Mesenchymal stem cell (in vitro differentiated cells and primary cell): ENCODE results near the gene IGSF21.

Source experiments
- DNase-seq: peaks from one replicate; pipeline ENCODE4 v3.0.0-alpha.2; 2013
- H2AFZ ChIP-seq: one replicate; pipeline ENCODE4 v1.6.1; 2013; ENCODE audit warnings: low read depth, mild to moderate bottlenecking, control low read depth, inconsistent platforms, low read length, moderate library complexity
- H2AK5ac ChIP-seq: 2 replicates; pipeline ENCODE4 v1.6.1; 2013; ENCODE audit warnings: low read length, moderate library complexity, mild to moderate bottlenecking, inconsistent platforms; ENCODE audit not compliant: severe bottlenecking
- H2BK120ac ChIP-seq: one replicate; pipeline ENCODE4 v1.6.1; 2013; ENCODE audit warnings: low read depth, mild to moderate bottlenecking, inconsistent platforms, low read length, moderate library complexity
- H2BK12ac ChIP-seq, 2 experiments: one replicate each; pipeline ENCODE4 v1.6.1; 2013; ENCODE audit warnings: inconsistent platforms in 2 of 2, low read length in 2 of 2, mild to moderate bottlenecking in 2 of 2, moderate library complexity in 2 of 2, control low read depth in 1 of 2
- H2BK15ac ChIP-seq: one replicate; pipeline ENCODE4 v1.6.1; 2013; ENCODE audit warnings: mild to moderate bottlenecking, low read depth, inconsistent platforms; ENCODE audit not compliant: poor library complexity, severe bottlenecking
- H2BK5ac ChIP-seq: 2 replicates; pipeline ENCODE4 v1.6.1; 2013; ENCODE audit warnings: low read depth, mild to moderate bottlenecking, low read length, control low read depth, inconsistent platforms; ENCODE audit not compliant: poor library complexity, severe bottlenecking
- H3K14ac ChIP-seq, 2 experiments: one replicate each; pipeline ENCODE4 v1.6.1; 2013; ENCODE audit warnings: inconsistent platforms in 2 of 2, low read length in 2 of 2, control low read depth in 1 of 2, mild to moderate bottlenecking in 1 of 2, moderate library complexity in 1 of 2
- H3K18ac ChIP-seq, 2 experiments: one replicate each; pipeline ENCODE4 v1.6.1; 2013; ENCODE audit warnings: inconsistent platforms in 2 of 2, low read length in 2 of 2, control low read depth in 1 of 2, low read depth in 1 of 2, mild to moderate bottlenecking in 1 of 2
- H3K23ac ChIP-seq, 2 experiments: one replicate each; pipeline ENCODE4 v1.6.1; 2013; ENCODE audit warnings: inconsistent platforms in 2 of 2, low read length in 2 of 2, mild to moderate bottlenecking in 2 of 2, moderate library complexity in 2 of 2, control low read depth in 1 of 2
- H3K27ac ChIP-seq: 2 replicates; pipeline ENCODE4 v1.5.1; 2013; ENCODE audit warnings: mild to moderate bottlenecking, moderate library complexity, low read length, control low read depth, inconsistent platforms; ENCODE audit not compliant: poor library complexity, severe bottlenecking
- H3K27me3 ChIP-seq, 2 experiments: 2 replicates each; pipeline versions ENCODE4 v1.6.1 to v1.7.0; 2013; ENCODE audit warnings: low read length in 2 of 2, mild to moderate bottlenecking in 2 of 2, moderate library complexity in 2 of 2, control low read depth in 1 of 2, inconsistent platforms in 1 of 2; ENCODE audit not compliant: control insufficient read depth in 1 of 2, insufficient read depth in 1 of 2
- H3K36me3 ChIP-seq, 2 experiments: 2 replicates each; pipeline versions ENCODE4 v1.6.1 to v1.7.0; 2013; ENCODE audit warnings: low read length in 2 of 2, control low read depth in 1 of 2, inconsistent platforms in 1 of 2, low read depth in 1 of 2, mild to moderate bottlenecking in 1 of 2; ENCODE audit not compliant: insufficient read depth in 2 of 2, control insufficient read depth in 1 of 2
- H3K4ac ChIP-seq, 2 experiments: one replicate each; pipeline ENCODE4 v1.6.1; 2013; ENCODE audit warnings: inconsistent platforms in 2 of 2, low read length in 2 of 2, mild to moderate bottlenecking in 2 of 2, moderate library complexity in 2 of 2, control low read depth in 1 of 2, low read depth in 1 of 2
- H3K4me1 ChIP-seq: 2 replicates; pipeline ENCODE4 v1.6.1; 2013; ENCODE audit warnings: low read depth, low read length, control low read depth; ENCODE audit not compliant: control insufficient read depth, insufficient read depth
- H3K4me2 ChIP-seq: 2 replicates; pipeline ENCODE4 v1.6.1; 2013; ENCODE audit warnings: low read length, mild to moderate bottlenecking, inconsistent platforms; ENCODE audit not compliant: poor library complexity, severe bottlenecking
- H3K4me3 ChIP-seq, 2 experiments: 2 replicates each; pipeline versions ENCODE4 v1.5.1 to v1.7.0; 2013; ENCODE audit warnings: low read length in 2 of 2, mild to moderate bottlenecking in 2 of 2, control low read depth in 1 of 2, low read depth in 1 of 2; ENCODE audit not compliant: insufficient read depth in 1 of 2
- H3K79me1 ChIP-seq: replicated peaks from 2 replicates; pipeline ENCODE4 v1.6.1; 2013; ENCODE audit warnings: mild to moderate bottlenecking, control low read depth, low read length, inconsistent platforms; ENCODE audit not compliant: poor library complexity, severe bottlenecking
- H3K9ac ChIP-seq: 2 replicates; pipeline ENCODE4 v1.7.0; 2013; ENCODE audit warnings: mild to moderate bottlenecking, low read length, moderate library complexity
- H3K9me3 ChIP-seq: 2 replicates; pipeline ENCODE4 v1.7.0; 2013; ENCODE audit warnings: mild to moderate bottlenecking, low read length; ENCODE audit not compliant: control insufficient read depth
- H4K8ac ChIP-seq: one replicate; pipeline ENCODE4 v1.6.1; 2013; ENCODE audit warnings: inconsistent platforms, mild to moderate bottlenecking, low read length, moderate library complexity
- H4K91ac ChIP-seq: one replicate; pipeline ENCODE4 v1.6.1; 2013; ENCODE audit warnings: mild to moderate bottlenecking, low read length, inconsistent platforms
- WGBS: methylation state at CpG from one replicate; pipeline ENCODE4 v1.1.7; 2013; ENCODE audit warnings: mixed read lengths; 5-methylcytosine and 5-hydroxymethylcytosine counted together

Gene IGSF21

DNA sequence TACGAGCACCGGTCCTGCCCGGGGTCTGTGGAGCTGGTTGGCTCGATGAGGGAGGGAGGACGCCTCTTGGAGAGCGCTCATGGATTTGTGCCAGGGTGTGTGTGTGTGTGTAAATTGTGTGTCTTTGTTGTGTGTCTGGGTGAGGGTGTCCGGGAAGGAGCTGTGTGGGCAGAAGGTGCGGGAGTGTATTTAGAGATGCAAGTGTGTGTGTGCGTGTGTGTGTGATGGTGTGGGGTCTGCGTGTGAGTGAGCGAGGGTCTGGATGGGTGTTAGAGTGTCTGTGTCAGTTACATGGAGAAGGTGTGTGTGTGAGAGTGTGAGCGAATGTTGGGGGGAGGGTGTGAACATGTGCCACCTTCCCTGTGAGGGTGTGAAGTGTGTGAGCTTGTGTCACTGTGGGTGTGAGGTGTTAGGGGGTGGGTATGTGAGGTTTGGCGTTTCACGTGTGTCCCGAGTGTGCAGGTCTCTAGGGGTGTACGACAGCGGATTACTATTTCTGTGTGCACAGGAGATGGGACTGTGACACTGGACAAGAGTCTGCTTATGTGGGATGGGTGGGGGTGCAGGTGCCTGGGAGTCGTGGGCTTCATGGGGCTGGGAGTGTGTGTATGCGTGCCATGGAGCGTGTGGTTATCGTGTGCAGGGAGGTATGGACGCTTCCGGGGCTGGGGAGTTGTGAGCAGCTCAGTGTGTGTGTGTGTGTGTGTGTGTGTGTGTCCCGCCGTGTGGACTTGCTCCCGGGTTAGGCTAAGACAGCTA lies 880 bp downstream of the IGSF21 start:
- H3K4me3 ChIP-seq = no peak overlapping the region
- H3K23ac ChIP-seq = no peak overlapping the region
- WGBS = 11% methylated on average over 24 of the region's 26 CpGs
- no peaks in the 10 kb centered on the region for H3K79me1 ChIP-seq
- H3K4me2 ChIP-seq = no peak overlapping the region
- no peak overlapping the region for H3K4ac ChIP-seq
- H4K8ac ChIP-seq = no peak overlapping the region
- no peak overlapping the region for H3K27ac ChIP-seq
- no peak overlapping the region for H3K14ac ChIP-seq
- H3K18ac ChIP-seq = no peak overlapping the region
- no peak overlapping the region for H2BK120ac ChIP-seq
- no peak overlapping the region for H4K91ac ChIP-seq
- H3K36me3 ChIP-seq = no peaks in the 10 kb centered on the region
- no peak overlapping the region for H3K9ac ChIP-seq
- no peak overlapping the region for H2AFZ ChIP-seq
- peaks cover 9% of the 10 kb centered on the region for H3K4me1 ChIP-seq
- no peaks in the 10 kb centered on the region for H3K9me3 ChIP-seq
- H2BK15ac ChIP-seq = no peak overlapping the region
- peaks cover 71 to 84% of the 10 kb centered on the region in 2 experiments for H3K27me3 ChIP-seq
- H2BK5ac ChIP-seq = no peak overlapping the region
- no peak overlapping the region for H2BK12ac ChIP-seq
- H2AK5ac ChIP-seq = no peak overlapping the region
- no peak for DNase-seq

DNA sequence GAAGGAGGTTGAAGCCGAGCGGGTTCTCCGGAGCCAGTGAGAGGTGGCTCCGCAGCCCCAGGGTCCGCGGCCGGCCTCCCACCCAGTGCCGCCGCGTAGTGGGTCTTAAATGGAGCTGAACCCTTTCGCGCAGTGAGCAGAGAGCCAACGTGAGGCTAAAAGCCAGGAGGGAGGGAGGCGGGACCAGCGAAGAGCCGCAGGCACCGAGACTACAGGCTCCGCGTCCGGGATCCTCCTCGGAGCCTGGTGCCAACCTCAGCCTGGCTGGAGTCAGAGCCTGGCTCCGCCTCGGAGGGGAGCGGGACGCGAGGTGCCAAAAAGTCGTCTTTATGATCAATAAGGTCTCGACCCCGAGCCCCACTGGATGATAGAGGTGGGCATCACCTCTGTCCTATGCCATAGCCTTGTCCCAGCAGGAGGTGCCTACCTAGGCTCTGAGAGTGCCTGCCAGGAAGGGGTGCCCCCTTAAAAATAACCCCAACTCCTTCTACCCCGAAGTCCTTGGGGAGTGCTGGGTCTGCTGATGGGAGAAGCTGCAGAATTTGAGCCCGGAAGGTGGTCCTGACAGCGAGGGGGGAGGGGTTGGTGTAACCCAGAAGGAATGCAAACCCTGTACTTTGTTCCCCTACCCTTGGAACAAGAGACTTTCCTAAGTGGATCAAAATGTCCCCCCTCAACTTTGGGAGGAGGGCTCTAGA lies 1.6 kb downstream of the IGSF21 start:
- Histone ChIP-seq H3K9me3 (no peaks in the 10 kb centered on the region), H3K79me1 (no peaks in the 10 kb centered on the region), H2BK5ac (no peak overlapping the region), H3K36me3 (no peaks in the 10 kb centered on the region), H2BK15ac (no peak overlapping the region), H4K8ac (no peak overlapping the region), H3K18ac (no peak overlapping the region), H3K23ac (no peak overlapping the region), H2BK120ac (no peak overlapping the region), H3K9ac (no peak overlapping the region), H3K4me2 (no peak overlapping the region), H3K27me3 (peaks cover 71 to 84% of the 10 kb centered on the region in 2 experiments), H3K27ac (no peak overlapping the region), H2AK5ac (no peak overlapping the region), H3K14ac (no peak overlapping the region), H2AFZ (no peak overlapping the region), H4K91ac (no peak overlapping the region), H3K4ac (no peak overlapping the region), H3K4me1 (peaks cover 9% of the 10 kb centered on the region), H3K4me3 (no peak overlapping the region), H2BK12ac (no peak overlapping the region)
- DNase-seq = no peak
- WGBS = 2% methylated on average over 28 of the region's 32 CpGs

DNA sequence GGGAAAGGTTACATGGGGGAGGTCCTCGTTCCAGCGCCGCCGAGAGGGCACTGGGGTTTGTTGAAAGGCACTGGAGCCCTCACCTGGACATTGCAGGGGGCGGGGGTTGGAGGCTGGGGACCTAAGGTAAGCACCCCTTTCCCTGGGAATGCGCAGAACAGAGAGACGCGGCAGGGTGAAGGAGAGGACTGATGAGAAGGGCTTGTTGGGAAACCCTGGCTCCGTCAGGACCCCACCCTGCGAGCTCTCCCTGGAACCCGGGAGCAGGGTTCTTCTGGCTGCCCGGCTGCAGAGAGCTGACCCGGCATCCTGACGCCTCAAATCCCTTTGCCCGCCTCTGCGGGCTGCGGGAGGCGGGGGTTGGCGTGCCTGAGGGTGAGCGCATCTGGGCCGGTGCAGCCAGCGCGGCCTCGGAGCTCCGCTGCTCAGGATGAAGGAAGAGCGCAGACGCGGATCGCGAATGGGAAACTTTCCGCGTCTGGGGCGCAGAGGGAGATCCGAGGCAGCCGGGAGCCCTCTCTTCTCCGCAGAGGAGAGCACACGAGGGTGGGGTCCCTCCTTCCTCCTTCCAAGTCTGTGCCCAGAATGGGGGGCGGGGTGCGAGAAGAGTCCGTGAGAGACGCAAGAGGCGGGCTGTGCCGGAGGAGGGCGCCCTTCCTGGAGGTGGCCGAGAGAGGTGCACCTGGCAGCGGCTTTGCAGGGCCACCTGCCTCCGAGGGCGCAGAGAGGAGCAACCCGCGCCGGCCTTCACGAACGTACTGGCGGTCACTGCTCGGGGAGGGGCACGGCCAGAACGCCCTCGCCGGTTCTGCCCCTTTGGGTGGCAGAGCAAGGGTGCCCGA lies 2.4 kb downstream of the IGSF21 start:
- no peak overlapping the region for H4K91ac ChIP-seq
- H3K14ac ChIP-seq = no peak overlapping the region
- H2BK12ac ChIP-seq = no peak overlapping the region
- H3K79me1 ChIP-seq = no peaks in the 10 kb centered on the region
- no peak overlapping the region for H3K27ac ChIP-seq
- no peak overlapping the region for H3K23ac ChIP-seq
- DNase-seq = no peak
- peak overlapping the region in 1 of 2 experiments; percentile 41 for H3K4me3 ChIP-seq
- no peak overlapping the region for H2AFZ ChIP-seq
- no peak overlapping the region for H4K8ac ChIP-seq
- H2AK5ac ChIP-seq = no peak overlapping the region
- H3K9me3 ChIP-seq = no peaks in the 10 kb centered on the region
- no peak overlapping the region for H3K18ac ChIP-seq
- peaks cover 71 to 86% of the 10 kb centered on the region in 2 experiments for H3K27me3 ChIP-seq
- H2BK5ac ChIP-seq = no peak overlapping the region
- H2BK120ac ChIP-seq = no peak overlapping the region
- 2% methylated on average over 49 of the region's 60 CpGs for WGBS
- no peak overlapping the region for H2BK15ac ChIP-seq
- no peaks in the 10 kb centered on the region for H3K36me3 ChIP-seq
- no peak overlapping the region for H3K4me2 ChIP-seq
- peaks cover 9% of the 10 kb centered on the region for H3K4me1 ChIP-seq
- no peak overlapping the region for H3K4ac ChIP-seq
- H3K9ac ChIP-seq = no peak overlapping the region

DNA sequence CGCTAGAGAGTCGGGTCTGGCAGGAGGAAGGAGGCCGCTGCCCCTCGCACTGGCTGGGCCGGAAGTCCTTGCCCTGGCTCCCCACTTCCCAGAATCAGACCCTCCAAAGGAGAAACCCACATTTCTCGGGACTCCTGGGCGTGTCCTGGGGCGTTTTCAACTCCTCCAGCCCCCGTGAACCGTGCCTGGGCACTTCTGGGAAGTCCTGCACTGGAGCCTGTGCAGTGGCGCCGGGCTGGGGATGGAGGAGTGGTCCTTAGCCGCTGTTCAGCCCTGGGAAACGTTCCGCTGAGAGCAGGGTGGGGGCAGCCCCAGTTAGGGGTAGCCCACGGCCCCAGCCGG lies 3.0 kb downstream of the IGSF21 start:
- Histone ChIP-seq H3K14ac (no peak overlapping the region), H3K79me1 (no peaks in the 10 kb centered on the region), H3K27me3 (peaks cover 68 to 91% of the 10 kb centered on the region in 2 experiments), H3K27ac (no peak overlapping the region), H2AK5ac (no peak overlapping the region), H3K36me3 (no peaks in the 10 kb centered on the region), H3K18ac (no peak overlapping the region), H3K4me3 (peak overlapping the region in 1 of 2 experiments; percentile 41), H2BK120ac (no peak overlapping the region), H2BK15ac (no peak overlapping the region), H3K9ac (no peak overlapping the region), H4K91ac (no peak overlapping the region), H3K4ac (no peak overlapping the region), H2AFZ (no peak overlapping the region), H4K8ac (no peak overlapping the region), H3K4me1 (peaks cover 9% of the 10 kb centered on the region), H3K4me2 (no peak overlapping the region), H3K9me3 (no peaks in the 10 kb centered on the region), H3K23ac (no peak overlapping the region), H2BK5ac (no peak overlapping the region), H2BK12ac (no peak overlapping the region)
- DNase-seq = no peak
- 4% methylated on average over 17 of the region's 17 CpGs for WGBS
